Inflammatory macrophage treated with lipopolysaccharide for 1 hour (primary cell): ENCODE measurements around the gene MYH10.
"Not testable (repeated sequence)": the region's sequence is repeated elsewhere in the genome, so short reads cannot be mapped to it uniquely, and the experiment has no call there.

Source experiments
- DNase-seq, 2 donors: peaks; one replicate each; pipeline ENCODE4 v3.0.0-alpha.2; 2020 to 2022

The MYH10 gene

GRCh38 chr17:8630227-8630801, at the start of gene MYH10:
MYH10 (minus strand) TSS chr17:8630725; CDS start chr17:8623246, 7,479 bp downstream.
- no peak for DNase-seq

DNA sequence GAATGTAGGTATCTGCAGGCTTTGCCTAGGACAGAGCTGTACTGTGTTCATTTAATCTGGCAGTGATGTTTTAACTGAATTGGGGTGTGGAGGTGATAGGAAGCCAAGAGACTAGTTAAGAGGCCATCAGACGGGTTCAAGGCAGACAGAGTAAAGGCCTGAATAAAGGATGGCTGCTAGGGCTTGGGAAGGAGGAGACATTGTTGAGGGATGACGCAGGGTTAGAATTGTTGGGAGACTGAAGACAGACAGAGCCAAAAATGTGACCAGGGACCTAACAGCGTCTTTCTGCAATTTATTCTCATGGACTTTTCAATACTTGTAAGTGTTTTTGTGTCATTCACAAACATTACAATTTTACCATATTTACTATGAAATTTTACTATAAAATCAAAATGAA, 48.6 kb upstream of the MYH10 start:
- no peak for DNase-seq

DNA sequence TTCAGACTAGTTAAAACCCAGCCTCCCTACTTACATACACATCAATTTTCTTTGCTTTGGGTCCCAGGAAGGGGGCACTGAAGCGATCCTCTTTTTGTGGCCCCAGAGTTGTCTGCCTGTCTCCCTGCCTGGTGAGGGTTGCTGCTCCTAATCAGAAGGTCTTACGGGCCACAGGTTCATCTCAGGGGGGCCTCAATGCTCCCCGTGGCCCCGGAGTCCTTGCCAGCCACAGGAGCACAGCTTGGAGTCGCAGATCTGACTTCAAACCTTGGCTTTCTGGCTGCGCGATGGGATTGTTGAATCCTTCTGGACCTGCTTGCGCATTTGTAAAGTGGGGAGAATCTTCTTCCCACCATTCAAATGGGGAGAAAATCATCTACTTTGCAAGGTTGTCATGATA, 44.8 kb upstream of the MYH10 start:
- no peak for DNase-seq

- DNase-seq = no peak
Observed at GRCh38 chr17:8674344-8675305, 44.1 kb upstream of the MYH10 start.

GRCh38 chr17:8673612-8674011, 43.1 kb upstream of the MYH10 start:
- no peak for DNase-seq

DNA sequence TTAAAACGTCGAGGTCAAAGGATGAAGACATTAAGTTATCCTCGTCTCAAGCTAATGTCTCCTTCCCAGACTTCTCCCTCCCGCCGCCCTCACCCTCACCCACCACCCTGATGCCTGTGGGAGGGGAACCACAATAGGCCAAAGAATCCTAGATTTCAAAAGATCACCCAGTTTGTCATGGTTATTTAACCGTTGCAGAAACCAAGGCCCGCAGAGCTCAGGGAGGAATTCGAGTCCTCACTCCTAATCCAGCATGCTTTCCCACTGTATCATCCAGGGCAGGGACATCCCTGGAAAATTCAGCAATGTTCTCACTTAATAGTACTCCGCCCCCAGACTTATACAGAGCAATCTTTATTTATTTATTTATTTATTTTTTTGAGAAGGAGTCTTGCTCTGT, 41.8 kb upstream of the MYH10 start:
- no peak for DNase-seq

DNA sequence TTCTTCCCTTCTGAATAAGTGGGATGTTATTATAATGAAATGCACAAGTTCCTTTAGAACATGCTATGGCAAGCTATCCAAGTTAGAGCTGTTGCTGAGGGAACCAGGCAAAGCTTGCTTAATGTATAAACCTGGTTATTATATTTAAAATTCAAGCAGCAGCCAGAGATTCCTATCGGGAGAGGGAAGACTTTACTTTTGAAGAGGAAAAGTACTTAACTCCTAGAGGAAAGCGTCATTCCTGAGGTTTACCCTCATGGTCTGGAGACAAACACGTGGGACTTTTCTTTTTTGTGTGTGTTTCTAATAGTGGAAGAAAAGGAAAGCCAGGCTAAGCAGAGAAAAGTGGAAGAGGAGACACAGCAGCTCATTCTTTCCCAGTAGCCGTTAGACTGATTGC, 39.9 kb upstream of the MYH10 start:
- DNase-seq = no peak

- no peak for DNase-seq
Observed at GRCh38 chr17:8668176-8668740, 37.7 kb upstream of the MYH10 start.

GRCh38 chr17:8667421-8667820, 36.9 kb upstream of the MYH10 start:
- no peak for DNase-seq

GRCh38 chr17:8665684-8666083, 35.2 kb upstream of the MYH10 start:
- no peak for DNase-seq

- no peak for DNase-seq
Observed at GRCh38 chr17:8664456-8665126, 34.1 kb upstream of the MYH10 start.

- DNase-seq = no peak
Observed at GRCh38 chr17:8662973-8663372, 32.4 kb upstream of the MYH10 start.

GRCh38 chr17:8662076-8662831, 31.7 kb upstream of the MYH10 start:
- DNase-seq = no peak

DNA sequence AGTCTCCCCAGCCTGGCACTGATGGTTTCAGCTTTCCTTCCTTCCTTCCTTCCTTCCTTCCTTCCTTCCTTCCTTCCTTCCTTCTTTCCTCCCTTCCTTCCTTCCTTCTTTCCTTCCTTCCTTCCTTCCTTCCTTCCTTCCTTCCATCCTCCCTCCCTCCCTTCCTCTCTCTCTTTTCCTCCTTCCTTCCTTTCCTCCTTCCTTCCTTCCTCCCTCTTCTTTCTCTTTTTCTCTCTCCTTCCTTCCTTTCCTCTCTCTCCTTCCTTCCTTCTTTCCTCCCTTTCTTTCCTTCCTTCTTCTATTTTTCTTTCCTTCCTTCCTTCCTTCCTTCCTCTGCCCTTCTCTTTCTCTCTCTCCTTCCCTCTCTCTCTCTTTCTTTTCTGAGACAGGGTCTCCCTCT, 30.2 kb upstream of the MYH10 start:
- not testable (repeated sequence) for DNase-seq

DNA sequence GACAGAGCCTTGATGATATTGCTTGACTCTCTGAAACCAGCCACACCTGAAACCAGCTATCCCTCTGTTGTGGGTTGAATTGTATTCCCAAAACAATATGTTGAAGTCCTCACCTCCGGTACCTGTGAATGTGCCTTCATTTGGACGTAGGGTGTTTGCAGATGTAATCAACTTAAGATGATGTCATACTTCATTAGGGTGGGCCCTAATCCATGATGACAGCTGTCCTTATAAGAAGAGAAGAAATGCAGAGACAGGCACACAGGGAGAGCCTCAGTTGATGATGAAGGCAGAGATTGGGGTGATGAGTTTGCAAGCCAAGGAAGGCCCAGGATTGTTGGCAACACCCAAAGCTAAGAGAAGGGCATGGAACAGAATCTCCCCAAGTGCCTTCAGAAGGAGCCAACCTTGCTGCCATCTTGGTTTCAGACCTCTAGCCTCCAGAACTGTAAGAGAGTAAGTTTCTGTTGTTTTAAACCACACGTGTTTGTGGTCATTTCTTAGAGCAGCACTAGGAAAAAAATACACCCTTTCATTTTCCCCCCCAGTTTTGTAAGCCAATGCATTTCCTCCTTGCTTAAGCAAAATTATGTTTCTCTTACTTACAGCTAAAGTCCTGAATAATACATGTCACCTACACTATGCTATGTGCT, 29.4 kb upstream of the MYH10 start:
- DNase-seq = no peak

DNA sequence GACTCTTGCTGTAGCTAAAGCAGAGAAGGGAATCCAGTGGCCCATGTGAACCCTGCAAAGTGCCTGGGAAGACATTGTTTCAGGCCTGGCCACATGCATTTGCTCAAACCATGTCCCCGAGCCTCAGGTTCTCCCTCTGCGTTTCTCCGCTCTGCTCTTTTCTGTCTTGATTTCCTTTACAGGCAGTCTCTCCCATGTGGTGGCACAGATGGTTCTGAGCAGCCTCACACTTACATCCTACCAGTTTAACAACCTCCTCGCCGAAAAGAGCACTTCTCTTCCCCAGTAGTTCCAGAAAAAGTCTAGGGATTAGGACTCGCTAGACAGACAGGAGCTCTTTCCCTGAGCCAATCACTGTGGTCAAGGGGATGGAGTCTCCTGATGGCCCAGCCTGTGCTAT, 28.3 kb upstream of the MYH10 start:
- DNase-seq = no peak

GRCh38 chr17:8656693-8657092, 26.2 kb upstream of the MYH10 start:
- no peak for DNase-seq

DNA sequence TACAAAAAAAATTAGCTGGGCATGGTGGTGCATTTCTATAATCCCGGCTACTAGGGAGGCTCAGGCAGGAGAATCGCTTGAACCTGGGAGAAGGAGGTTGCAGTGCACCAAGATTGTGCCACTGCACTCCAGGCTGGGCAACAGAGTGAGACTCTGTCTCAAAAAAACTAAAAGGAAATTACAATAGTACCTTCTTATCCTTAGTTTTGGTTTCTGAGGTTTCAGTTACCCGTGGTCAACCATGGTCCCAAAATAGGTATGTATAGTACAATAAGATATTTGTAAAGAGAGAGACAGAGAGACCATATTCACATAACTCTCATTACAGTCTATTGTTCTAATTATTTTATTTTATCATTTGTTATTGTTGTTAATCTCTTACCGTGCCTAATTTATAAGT, 24.3 kb upstream of the MYH10 start:
- no peak for DNase-seq

DNA sequence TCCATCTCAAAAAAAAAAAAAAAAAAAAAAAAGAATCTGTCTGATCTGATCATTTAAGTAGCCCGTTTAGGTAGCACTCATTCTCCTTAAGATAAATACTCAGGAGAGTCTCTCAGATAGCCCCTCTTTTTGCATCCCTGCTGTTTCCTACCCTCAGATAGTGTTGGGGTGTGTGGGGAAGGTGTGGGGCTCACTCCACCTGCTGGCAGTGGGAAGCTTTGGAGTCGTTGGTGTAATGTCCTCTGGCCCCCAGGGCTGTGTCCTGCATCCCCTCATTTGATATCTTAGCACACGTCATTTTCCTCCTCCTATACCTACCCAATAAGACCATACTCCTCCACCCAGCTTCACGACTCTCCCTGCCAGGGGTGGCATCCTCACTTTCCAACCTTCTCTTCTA, 20.5 kb upstream of the MYH10 start:
- DNase-seq = no peak

DNA sequence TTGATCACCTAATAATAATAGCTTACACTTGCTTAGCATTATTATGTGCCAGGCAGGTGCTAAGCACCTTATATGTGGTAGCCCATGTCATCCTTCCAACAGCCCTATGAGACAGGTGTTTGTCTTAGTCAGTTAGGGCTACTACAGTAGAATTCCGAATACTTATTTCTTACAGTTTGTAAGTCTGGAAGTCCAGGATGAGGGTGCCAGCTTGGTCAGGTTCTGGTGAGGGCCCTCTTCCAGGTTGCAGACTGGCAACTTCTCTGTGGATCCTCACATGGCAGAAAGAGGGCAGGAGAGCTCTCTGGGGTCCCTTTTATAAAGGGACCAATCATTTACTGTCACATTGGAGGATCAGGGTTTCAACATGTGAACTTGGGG, 19.6 kb upstream of the MYH10 start:
- DNase-seq = no peak

DNA sequence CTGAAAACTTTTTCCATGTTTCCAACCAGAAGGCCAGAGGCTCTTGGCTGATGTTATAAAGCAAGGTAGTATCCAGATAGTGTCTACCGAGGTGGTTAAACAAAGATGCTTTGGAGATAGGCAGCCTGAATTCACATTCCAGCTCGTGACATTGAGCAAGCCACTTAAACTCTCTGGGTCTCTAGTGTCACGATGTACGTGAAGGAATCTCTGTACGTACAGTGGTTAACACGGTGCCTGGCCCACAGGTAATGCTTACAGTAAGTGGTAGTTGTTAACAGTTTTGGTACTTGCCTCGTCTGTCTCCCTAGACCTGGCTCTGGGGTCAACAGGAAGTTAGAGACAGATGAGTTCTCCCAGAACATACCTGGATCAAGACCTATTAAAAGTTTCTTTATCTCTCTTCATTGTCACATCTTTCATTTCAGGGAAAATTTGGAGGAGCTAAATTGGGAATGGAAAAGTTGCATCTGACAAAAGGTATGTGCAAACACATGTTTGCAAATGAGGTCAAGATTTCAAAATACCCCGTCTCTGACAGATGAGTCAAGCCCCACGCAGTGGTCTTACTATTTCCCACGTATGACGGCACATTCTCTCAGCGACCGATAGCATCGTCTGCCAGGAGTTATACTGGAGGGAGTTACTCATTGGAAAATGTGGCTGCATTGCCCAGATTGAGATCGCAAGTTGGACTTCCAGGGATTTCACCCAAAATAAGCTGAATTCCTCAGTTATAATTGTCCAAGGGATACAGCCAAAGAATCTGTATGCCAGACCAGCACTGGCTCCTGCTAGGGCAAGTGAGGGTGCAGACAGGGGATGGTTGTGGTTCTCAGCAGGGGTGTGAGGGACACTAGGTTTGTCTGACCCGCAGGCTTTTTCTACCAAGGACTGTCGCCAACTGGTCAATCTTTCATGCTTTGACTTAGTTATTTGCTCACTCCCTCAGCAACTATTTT, 18.9 kb upstream of the MYH10 start:
- DNase-seq = no peak
